Activated T-cell treated with anti-CD3 and anti-CD28 coated beads, Interleukin-2, amount 50 U/mL, for 48 hours (primary cell): ENCODE measurements around the gene ZFPM1.

Source experiments
- DNase-seq, 2 experiments: peaks; one replicate each; pipeline ENCODE4 v3.0.0-alpha.2; 2020

ZFPM1 gene

DNA sequence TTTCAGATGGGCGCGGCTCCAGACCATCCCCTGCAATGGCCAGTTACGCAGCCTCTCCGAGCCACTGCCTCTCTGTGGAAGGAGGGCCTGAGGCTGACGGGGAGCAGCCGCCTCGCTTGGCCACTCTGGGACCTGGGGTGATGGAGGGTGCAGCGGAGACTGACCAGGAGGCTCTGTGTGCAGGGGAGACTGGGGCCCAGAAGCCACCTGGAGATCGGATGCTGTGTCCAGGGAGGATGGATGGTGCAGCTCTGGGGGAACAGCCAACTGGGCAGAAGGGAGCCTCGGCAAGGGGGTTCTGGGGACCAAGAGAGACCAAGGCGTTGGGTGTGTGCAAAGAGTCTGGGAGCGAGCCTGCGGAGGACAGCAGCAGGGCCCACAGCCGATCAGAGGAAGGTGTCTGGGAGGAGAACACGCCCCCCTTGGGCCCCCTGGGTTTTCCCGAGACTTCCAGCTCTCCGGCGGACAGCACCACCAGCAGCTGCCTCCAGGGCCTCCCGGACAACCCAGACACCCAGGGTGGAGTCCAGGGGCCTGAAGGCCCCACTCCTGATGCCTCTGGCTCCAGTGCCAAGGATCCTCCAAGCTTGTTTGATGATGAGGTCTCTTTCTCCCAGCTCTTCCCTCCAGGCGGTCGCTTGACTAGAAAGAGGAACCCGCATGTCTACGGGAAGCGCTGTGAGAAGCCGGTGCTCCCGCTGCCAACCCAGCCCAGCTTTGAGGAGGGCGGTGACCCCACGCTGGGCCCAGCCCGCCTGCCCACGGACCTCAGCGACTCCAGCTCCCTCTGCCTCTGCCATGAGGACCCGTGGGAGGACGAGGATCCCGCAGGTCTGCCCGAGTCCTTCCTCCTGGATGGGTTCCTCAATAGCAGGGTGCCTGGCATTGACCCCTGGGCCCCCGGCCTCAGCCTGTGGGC lies 17.4 kb upstream of the ZFPM1 start:
- DNase-seq = no peak

DNA sequence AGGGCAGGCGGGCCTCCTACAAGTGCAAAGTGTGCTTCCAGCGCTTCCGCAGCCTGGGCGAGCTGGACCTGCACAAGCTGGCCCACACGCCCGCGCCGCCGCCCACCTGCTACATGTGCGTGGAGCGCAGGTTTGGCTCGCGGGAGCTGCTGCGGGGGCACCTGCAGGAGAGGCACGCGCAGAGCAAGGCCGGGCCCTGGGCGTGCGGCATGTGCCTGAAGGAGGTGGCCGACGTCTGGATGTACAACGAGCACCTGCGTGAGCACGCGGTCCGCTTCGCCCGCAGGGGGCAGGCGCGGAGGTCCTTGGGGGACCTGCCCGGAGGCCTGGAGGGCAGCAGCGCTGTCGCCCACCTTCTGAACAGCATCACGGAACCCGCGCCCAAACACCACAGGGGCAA lies 16.3 kb upstream of the ZFPM1 start:
- no peak for DNase-seq

DNA sequence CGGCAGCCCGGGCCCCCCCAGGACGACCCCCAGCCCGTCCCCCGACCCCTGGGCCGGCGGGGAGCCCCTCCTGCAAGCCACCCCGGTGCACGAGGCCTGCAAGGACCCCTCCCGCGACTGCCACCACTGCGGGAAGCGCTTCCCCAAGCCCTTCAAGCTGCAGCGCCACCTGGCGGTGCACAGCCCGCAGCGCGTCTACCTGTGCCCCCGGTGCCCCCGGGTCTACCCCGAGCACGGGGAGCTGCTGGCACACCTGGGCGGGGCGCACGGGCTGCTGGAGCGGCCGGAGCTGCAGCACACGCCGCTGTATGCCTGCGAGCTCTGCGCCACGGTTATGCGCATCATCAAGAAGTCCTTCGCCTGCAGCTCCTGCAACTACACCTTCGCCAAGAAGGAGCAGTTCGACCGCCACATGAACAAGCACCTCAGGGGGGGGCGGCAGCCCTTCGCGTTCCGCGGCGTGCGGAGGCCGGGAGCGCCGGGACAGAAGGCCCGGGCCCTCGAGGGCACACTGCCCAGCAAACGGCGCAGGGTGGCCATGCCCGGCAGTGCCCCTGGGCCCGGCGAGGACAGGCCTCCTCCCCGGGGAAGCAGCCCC lies 15.6 kb upstream of the ZFPM1 start:
- DNase-seq = peak; percentile 79 to 82

DNA sequence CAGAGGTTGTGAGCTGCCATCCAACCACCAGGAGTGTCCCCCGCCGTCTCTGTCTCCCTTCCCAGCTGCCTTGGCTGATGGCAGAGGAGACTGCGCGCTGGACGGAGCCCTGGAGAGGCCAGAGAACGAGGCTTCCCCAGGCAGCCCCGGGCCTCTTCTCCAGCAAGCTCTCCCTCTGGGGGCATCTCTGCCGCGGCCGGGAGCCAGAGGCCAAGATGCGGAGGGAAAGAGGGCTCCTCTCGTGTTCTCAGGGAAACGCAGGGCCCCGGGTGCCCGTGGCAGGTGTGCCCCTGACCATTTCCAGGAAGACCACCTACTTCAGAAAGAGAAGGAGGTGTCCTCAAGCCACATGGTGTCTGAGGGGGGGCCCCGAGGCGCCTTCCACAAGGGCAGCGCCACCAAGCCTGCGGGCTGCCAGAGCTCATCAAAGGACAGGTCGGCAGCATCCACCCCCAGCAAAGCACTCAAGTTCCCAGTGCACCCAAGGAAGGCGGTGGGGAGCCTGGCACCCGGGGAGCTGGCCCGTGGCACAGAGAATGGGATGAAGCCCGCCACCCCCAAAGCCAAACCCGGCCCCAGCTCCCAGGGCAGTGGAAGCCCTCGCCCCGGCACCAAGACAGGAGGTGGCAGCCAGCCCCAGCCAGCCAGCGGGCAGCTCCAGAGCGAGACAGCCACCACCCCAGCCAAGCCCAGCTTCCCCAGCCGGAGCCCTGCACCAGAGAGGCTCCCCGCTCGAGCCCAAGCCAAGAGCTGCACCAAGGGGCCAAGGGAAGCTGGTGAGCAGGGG lies 14.8 kb upstream of the ZFPM1 start:
- DNase-seq = no peak

DNA sequence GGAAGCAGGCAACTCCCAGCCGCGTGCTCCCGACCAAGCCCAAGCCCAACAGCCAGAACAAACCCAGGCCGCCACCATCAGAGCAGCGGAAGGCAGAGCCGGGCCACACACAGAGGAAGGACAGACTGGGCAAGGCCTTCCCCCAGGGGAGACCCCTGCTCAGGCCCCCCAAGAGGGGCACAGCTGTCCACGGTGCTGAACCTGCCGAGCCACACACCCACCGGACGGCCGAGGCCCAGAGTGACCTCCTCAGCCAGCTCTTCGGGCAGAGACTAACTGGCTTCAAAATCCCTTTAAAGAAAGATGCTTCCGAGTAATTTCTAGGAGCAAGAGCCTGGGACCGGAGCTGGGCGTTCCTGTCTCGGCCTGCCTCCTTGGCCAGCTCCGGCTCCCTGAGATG lies 14.1 kb upstream of the ZFPM1 start:
- no peak for DNase-seq

DNA sequence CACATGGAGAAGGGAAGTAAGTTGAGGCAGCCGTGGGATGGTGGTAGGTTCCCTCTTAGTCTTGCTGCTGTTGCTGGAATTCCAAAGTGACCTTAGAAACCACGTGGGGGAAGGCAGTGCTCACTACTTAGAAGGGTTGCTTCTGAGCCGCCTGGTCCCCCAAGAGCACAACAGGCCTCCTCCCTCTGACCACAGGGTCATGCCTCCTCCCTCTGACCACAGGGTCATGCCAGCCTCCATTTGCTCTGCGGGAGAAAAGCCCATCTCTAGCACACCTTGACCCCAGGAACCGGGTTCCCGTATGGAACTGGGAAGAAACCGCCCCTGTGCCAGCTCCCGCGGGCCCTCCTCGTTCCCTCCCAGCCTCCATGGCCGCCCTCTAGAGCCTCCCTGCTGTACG lies 13.4 kb upstream of the ZFPM1 start:
- no peak for DNase-seq

DNA sequence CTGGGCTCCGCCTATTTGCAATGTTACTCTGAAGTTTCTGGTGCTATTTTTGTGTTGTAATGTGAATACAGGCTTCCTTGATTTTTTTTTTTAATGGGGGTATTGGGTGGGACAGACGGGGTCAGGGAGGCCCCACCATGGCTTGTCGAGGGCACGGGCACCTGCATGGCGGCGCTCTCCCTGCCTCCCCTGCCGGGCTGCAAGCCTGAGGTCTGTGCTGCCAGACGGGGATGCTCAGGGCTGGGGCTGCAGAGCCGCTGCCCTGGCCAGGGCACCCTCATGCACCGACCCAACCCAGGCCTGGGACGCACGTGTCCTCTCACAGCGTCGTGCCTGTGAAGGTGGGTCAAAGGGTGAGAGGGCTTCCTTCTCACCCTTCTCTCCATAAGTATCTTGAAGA lies 13.0 kb upstream of the ZFPM1 start:
- DNase-seq = no peak

DNA sequence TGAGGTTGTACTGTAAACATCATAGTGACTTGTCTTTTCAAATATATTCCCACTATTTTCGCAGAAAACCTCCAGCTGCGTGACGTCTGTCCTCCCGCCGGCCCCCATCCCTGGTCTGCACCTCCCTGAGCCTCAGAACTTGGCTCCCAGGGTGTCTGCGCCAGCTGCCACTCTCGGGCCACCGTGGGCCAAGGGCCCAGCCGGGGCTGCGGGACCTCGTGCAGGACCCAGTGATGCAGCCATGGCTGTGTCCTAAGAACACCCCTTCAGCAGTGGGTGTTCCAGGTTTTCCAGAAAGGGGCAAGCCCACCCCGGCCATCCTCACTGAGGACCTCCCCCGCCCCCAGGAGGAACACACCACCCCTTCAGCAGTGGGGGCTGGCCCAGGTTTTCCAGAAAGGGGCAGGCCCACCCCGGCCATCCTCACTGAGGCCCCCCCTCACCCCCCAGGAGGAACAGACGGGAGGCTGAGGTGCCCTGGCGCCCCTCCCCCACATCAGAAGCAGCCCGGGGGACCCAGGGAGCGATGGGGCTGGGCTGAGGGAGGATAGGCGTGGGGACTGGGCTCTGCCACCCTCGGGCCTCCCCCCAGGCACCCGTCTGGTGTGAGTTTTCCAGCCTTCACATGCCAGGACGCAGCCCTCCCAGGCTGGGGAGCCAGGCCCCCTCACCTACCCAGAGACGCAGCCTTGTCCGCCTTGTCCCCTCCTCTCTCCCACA lies 12.2 kb upstream of the ZFPM1 start:
- no peak for DNase-seq

DNA sequence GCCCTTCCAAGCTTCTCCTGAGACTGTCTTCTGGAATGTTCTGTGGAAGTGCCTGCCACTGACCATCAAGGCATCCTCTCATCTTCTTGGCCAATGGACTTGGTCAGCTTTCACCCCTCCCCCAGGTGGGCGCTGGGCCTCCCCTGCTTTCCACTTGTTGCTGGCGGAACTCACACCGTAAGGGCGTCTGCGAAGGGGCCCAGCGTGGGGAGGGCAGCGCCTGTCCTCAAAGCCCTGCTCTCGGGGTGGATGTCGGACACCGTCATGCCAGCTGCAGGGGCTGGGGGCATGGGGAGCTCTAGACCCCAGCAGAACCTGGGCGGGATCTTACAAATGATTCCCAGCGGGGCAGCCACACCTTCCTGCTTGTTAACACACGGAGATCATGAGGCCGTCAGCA lies 11.6 kb upstream of the ZFPM1 start:
- no peak for DNase-seq

DNA sequence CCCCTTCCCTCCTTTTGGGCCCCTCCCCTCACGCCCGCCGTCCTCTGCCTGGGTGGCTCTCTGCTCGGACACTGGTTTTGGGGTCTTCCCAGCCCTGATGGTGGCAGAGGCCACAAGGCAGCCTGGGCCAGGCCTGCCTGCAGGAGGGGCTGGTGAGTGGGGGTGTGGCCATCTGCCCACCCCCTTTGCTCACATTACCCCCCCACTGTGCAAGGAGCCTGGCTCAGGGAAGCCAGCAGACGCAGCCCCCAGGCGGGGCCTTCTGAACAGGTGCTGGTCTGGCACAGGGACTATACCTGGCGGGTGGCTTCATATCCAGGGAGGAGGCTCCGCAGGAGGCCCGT lies 10.7 kb upstream of the ZFPM1 start:
- no peak for DNase-seq

DNA sequence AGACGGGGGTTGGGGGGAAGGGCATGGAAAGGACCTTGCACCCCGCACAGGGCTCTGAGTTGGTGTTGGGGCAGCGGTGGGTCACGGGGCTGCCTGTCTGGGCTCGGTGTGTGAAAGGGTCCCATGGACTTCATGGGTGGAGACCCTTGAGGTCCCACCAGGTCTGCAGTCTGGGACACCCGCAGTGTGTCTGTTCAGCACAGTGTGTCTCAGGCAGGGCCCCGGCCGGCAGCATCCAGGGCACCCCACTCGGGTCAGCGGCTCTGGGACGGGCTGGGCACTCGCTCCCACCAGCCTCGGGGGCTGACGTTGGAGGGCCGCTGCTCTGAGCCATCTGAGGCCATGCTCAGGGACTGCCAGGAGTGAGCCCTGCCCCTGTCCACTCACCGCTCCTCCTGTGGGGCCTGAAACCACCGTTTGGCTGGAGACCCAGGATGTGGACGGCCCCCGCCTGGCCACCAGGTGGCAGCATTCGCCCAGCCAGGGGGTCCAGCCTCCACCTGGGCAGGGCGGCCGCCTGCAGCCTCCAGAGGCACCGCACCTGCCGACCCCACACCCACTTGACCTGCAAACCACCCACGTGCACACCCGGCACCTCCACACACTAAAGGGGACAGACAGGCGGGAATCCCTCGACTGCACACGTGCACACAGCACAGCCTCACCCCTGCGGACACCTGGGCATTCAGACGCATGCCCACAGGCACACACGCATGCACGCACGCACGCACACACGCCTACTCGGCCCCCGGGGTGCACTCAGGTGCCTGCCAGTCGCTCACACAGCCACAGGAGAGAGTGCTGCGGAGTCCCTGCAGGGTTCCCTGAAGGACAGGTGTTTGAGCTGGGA lies 10.1 kb upstream of the ZFPM1 start:
- peak; percentile 87 to 89 for DNase-seq

DNA sequence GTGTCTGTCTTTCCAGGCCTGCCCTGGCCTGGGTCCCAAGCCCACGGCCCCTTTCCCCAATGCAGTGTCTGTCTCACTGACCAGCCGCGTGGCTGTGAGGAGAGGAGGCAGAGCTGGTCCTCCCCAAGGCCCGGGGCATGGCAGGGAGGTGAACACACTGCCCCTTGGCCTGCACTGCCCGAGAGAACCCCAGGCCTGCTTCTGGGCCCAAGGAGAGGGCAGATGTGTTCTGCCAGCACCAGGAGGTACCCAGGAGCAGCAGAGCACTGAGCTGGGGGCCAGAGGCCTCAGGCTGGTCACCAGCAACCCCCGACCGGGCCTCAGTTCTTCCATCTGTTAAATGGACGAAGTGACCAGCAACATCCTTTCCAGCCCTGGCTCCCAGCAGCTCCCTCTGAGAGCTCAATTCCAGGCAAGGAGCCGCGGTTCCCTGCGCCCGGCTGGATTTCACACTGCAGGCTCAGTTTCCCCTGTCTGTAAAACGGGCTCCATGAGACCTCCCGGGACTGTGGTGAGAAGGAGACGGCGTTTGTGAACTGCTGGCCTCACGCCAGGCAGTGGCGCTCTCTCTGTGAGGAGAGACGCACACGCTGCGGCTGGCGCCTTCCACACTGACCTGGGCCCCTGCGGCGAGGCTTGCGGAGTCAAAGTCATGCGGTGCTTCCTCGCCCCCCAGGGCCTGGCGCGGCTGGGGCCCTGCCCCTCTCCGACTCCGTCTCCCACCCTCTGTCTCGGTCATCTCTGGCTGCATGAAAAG lies 8.1 kb upstream of the ZFPM1 start:
- DNase-seq = no peak

DNA sequence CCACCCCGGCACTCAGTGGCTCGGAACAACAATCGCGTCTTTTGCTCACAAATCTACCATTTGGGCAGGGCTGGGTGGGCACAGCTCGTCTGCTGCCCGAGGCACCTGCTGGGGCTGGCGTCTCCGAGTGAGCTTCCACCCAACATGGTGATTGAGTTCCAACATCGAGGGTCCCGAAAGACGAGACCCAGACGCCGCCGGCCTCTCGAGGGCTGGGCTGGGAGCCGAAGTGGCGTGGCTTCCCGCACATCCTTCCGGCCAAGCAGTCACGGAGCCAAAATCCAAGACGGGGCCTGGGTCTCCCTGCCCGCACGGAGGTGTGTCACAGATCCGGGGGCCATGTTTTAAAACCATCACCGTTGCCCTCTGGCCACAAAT lies 7.5 kb upstream of the ZFPM1 start:
- no peak for DNase-seq

DNA sequence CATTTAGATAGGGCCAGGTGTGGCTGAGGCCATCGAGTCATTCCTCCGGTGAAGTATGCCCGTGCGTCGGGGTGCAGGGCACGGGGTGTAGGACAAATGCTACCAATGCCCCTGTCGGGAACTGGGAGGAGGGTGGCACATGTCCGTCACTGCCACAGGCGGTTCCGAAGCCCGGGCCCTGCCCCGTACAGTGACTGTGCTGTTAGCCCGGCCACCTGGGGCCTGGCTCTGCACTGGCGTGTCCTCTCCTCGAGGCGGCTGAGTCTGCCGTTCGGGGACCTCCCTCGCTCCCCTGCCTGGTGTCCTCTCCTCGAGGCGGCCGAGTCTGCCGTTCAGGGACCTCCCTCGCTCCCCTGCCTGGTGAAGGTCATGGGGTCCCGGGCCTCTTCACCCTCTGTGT lies 7.0 kb upstream of the ZFPM1 start:
- DNase-seq = no peak

DNA sequence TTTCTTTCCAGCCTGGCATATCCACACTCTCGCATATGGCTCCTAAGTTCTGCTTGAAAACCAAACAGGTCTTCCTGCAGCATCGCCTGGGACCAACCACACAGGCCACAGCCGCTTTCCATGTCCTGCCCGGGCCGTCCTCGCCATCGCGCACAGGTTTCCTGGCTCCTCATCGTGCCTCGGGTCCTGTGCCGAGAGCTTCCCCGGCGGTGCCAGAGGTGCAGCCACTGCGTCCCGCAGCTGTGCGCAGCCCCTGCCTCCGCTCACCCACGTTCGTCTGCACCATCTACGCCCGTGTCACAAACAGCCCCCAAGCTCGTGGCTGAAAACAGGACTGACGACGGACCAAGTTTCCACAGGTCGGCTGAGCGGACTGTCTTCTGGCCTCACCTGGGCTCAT lies 6.3 kb upstream of the ZFPM1 start:
- DNase-seq = no peak

DNA sequence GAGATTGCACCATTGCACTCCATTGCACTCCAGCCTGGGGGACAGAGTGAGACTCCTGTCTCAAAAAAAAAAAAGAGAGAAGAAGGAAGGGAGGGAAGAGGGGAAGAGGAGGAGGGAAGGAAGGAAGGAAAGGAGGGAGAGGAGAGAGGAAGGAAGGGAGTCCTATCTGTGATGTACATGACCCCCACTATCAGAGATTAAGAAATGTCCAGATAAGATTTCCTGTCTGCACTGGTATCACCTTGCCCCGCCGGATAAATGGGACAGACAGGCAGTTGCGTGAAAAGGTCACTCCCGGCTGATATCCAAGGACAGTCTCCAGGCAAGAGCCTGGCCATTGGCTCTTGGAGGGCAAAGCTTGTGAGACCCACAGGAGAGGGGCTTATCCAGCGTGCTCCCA lies 5.2 kb upstream of the ZFPM1 start:
- no peak for DNase-seq

DNA sequence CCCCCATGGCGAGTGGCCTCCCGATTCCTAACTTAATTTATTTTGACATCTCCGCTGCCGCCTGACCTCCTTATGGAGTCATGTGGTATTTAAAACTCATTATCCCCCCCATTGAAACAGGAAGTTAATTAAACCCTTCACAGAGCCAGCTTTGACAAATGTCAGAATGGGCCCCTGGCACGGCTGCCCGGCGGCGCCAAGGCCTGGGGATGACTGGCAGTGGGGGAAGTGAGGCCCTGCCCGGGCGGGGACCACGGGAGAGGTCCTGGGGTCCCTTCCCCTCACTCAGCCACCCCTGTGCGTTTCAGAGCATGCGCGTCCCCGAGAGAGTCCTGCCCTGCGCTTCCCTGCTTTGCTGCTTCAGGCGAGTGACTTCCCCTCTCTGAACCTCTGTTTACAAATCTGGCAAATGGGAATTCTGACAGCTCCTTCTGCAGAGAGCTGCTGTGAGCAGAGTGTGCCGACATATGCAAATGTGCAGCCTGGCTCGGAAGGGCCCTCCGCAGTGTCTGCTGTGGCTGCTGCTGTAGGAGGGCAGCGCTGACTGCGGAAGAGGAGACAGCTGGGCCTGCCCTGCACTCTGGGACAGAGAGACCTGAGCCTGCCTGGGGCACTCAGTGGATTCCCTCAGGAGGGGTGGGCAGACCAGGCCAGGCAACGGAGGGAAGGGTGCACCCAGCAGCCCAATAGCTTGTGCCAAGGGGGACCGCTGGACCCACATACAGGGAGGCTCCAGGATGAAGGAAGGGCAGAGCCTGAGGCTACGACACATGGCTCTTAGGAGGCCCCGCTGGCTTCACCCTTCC lies 4.4 kb upstream of the ZFPM1 start:
- no peak for DNase-seq

DNA sequence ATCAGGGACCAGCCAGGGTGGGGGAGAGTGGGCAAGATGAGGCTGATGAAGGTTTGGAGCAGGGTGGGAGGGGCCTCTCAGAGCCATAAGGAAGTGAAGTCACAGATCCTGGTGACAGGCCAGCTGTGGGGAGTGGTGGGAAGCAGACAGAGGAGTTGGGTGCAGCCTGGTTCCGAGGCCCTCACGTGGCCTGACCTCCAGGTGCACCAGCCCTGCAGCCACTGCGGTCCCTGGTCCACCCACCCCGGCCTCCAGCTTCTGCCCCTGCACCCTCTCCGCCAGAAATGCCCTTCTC lies 3.9 kb upstream of the ZFPM1 start:
- DNase-seq = no peak

DNA sequence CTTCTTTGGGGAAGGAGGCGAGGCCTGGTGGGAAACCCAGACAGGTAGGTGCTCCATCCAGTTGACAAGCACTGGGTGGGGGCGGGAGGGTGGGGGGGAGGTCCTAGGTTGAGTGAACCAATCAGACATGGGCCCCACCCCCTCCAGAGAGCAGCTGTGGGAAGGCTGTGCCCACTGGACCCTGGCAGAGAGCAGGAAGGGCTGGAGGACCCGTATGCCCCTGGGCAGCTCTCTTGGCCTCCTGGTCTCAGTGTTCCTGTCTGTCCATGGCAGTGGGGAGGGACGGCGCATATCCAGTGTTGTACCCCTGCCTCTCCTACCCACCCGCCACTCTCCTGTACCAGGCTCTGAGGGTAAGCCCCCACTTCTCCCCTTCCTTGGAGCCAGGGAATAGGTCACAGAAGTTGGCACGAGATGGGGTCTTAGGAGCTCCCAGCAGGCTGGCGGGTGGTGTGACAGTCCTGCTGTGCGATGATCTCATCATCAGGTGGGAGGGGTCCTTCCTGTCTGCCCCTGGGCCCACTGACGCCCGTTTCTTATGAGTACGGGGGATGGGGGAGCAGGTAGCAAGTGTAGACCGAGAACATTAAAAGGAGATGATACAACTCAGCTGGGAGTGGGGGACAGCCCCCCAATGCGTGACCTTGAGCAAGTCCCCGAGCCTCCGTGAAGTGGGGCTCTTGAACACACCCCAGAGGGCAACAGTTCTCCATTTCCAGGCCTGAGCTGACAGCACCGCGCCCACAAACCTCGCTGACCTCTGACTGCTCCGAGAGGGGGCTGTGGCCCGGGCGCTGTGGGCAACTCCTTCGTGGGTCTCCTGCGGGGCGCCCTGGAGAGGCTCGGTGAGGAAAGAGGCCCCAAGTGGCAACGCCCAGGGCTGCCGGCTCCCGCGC lies 1.2 kb upstream of the ZFPM1 start:
- peak in 1 of 2 experiments; percentile 39 for DNase-seq
